Measurements from ENCODE around the gene PLAA. TPM values are rescaled to one million over a fixed set of nuclear protein-coding genes. Genes with fewer than 3 reads are reported as not detected.

PLAA gene
- total and polyA plus RNA-seq, 10 of the 15 experiments (the other 5 are each of a cell fraction or from before 2014, with no cell fraction given): 5.6 to 42.4 (median 34.1) TPM

- ChIA-PET SMC1A (ENCODE audit: uncharacterized antibody, unreplicated experiment) (interaction anchor here (0.7 to 2.6 kb wide), 5 partner anchors 11 to 133 kb away, joined by 3 to 13 read pairs (median 5); partner anchors contain the start of gene IFT74), POLR2A (no interaction called here), RAD21 (ENCODE audit: unreplicated experiment) (interaction anchor here (0.7 to 3.5 kb wide), 3 partner anchors 110 to 164 kb away, joined by 3 to 27 read pairs (median 13); no protein-coding TSS in a partner anchor), CTCF (interaction anchor here (0.7 to 3.8 kb wide), 16 partner anchors 10 to 210 kb away, joined by 3 to 51 read pairs (median 4); no protein-coding TSS in a partner anchor)
- Histone ChIP-seq H4K20me1 (ENCODE audit: control insufficient read depth, insufficient read depth) (no peaks in the 10 kb centered on the region), H3K9ac (ENCODE audit: control insufficient read depth, insufficient read depth, low read length) (no peak overlapping the region), H2AFZ (ENCODE audit: control insufficient read depth, low read depth, low read length) (no peak overlapping the region), H3K27me3 (replicated peaks in 1 of 2; ENCODE audit: control insufficient read depth in 2 of 2, insufficient read depth in 2 of 2, low read length in 1 of 2) (no peaks in the 10 kb centered on the region), H3K9me3 (replicated peaks; ENCODE audit: control insufficient read depth, insufficient read depth, low read length) (no peaks in the 10 kb centered on the region), H3K4me1 (ENCODE audit: control insufficient read depth, insufficient read depth, low read length) (no peaks in the 10 kb centered on the region), H3K4me3 (no peak overlapping the region), H3K79me2 (ENCODE audit: control insufficient read depth, insufficient read depth, low read length) (no peaks in the 10 kb centered on the region), H3K36me3 (ENCODE audit: control insufficient read depth in 2 of 2, insufficient read depth in 2 of 2, low read length in 1 of 2) (peaks cover 0 to 17% of the 10 kb centered on the region in 2 experiments; a peak in 2 of 4 replicates), H3K27ac (ENCODE audit: control insufficient read depth, insufficient read depth) (no peak overlapping the region), H3K4me2 (ENCODE audit: control insufficient read depth, insufficient read depth) (no peak overlapping the region)
- peak; percentile 97 for ATAC-seq
- BruUV-seq (replicated peaks): no TSS peak
- 94% methylated on average over 1 of the region's 1 CpG for WGBS (ENCODE audit: insufficient coverage, insufficient replicate concordance, low lambda C conversion rate, missing lambda C conversion rate)
- TF ChIP-seq ATF2 (IDR thresholded peaks at IDR 0.05; ENCODE audit: low read length) (no peak), POU2F2 (IDR thresholded peaks at IDR 0.05; ENCODE audit: borderline replicate concordance, low read depth, low read length) (no peak), CBX5 (IDR thresholded peaks at IDR 0.05; ENCODE audit: low read depth) (peak; percentile 53; the same call in 1 of the 2 replicates), SMC3 (IDR thresholded peaks at IDR 0.05; ENCODE audit: borderline replicate concordance, low read length) (peak; percentile 51; the same call in 1 of the 2 replicates), YY1 (IDR thresholded peaks at IDR 0.05; ENCODE audit: low read depth, low read length) (peak; percentile 13; the same call in 1 of the 2 replicates), SP1 (IDR thresholded peaks at IDR 0.05; ENCODE audit: low read depth, low read length) (no peak), JUND (IDR thresholded peaks at IDR 0.05; ENCODE audit: low read depth, low read length) (no peak), BMI1 (IDR thresholded peaks at IDR 0.05; ENCODE audit: borderline replicate concordance) (no peak), RAD21 (IDR thresholded peaks at IDR 0.05; ENCODE audit: insufficient read depth, low read depth, low read length) (peak; percentile 74)
- TF ChIP-seq, protein P1, sequence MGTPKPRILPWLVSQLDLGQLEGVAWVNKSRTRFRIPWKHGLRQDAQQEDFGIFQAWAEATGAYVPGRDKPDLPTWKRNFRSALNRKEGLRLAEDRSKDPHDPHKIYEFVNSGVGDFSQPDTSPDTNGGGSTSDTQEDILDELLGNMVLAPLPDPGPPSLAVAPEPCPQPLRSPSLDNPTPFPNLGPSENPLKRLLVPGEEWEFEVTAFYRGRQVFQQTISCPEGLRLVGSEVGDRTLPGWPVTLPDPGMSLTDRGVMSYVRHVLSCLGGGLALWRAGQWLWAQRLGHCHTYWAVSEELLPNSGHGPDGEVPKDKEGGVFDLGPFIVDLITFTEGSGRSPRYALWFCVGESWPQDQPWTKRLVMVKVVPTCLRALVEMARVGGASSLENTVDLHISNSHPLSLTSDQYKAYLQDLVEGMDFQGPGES (IDR thresholded peaks at IDR 0.05): no peak
- TF ChIP-seq, protein P2, sequence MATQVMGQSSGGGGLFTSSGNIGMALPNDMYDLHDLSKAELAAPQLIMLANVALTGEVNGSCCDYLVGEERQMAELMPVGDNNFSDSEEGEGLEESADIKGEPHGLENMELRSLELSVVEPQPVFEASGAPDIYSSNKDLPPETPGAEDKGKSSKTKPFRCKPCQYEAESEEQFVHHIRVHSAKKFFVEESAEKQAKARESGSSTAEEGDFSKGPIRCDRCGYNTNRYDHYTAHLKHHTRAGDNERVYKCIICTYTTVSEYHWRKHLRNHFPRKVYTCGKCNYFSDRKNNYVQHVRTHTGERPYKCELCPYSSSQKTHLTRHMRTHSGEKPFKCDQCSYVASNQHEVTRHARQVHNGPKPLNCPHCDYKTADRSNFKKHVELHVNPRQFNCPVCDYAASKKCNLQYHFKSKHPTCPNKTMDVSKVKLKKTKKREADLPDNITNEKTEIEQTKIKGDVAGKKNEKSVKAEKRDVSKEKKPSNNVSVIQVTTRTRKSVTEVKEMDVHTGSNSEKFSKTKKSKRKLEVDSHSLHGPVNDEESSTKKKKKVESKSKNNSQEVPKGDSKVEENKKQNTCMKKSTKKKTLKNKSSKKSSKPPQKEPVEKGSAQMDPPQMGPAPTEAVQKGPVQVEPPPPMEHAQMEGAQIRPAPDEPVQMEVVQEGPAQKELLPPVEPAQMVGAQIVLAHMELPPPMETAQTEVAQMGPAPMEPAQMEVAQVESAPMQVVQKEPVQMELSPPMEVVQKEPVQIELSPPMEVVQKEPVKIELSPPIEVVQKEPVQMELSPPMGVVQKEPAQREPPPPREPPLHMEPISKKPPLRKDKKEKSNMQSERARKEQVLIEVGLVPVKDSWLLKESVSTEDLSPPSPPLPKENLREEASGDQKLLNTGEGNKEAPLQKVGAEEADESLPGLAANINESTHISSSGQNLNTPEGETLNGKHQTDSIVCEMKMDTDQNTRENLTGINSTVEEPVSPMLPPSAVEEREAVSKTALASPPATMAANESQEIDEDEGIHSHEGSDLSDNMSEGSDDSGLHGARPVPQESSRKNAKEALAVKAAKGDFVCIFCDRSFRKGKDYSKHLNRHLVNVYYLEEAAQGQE (IDR thresholded peaks at IDR 0.05; ENCODE audit: low read depth, low read length): no peak
- TF ChIP-seq, protein P3, sequence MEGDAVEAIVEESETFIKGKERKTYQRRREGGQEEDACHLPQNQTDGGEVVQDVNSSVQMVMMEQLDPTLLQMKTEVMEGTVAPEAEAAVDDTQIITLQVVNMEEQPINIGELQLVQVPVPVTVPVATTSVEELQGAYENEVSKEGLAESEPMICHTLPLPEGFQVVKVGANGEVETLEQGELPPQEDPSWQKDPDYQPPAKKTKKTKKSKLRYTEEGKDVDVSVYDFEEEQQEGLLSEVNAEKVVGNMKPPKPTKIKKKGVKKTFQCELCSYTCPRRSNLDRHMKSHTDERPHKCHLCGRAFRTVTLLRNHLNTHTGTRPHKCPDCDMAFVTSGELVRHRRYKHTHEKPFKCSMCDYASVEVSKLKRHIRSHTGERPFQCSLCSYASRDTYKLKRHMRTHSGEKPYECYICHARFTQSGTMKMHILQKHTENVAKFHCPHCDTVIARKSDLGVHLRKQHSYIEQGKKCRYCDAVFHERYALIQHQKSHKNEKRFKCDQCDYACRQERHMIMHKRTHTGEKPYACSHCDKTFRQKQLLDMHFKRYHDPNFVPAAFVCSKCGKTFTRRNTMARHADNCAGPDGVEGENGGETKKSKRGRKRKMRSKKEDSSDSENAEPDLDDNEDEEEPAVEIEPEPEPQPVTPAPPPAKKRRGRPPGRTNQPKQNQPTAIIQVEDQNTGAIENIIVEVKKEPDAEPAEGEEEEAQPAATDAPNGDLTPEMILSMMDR (IDR thresholded peaks at IDR 0.05 in 2 of 3, conservative IDR thresholded peaks at IDR 0.05 in 1 of 3; ENCODE audit: control insufficient read depth in 2 of 3, extremely low read depth in 1 of 3, insufficient read depth in 1 of 3, low read depth in 3 of 3, low read length in 3 of 3): peak; percentile 69 to 72 (median 70)
- peak; percentile 83 for FAIRE-seq
- in situ Hi-C loops (cut with MboI): no loop called here
- intact Hi-C loops (cut with micrococcal nuclease; ENCODE audit: unreplicated experiment): loop anchor here (1.0 to 10.0 kb wide), 4 partner anchors 112 to 892 kb away; no protein-coding TSS in a partner anchor
- DNase-seq (ENCODE audit: low read depth, low spot score): peak; percentile 45
These were observed 90.5 kb downstream of the PLAA start for GRCh38 chr9:26856413-26857032.
